22Rv1 (cell line): ENCODE results near the gene ZSWIM9.

Experiments
- ZFX ChIP-seq: fragments of 450-650 bp; IDR thresholded peaks from 2 replicates; pipeline ENCODE4 v1.6.1; 2017; ENCODE audit warnings: antibody characterized with exemption, borderline replicate concordance
- TF ChIP-seq, protein P1 (sequence below): fragments of 450-650 bp; IDR thresholded peaks from 2 replicates; pipeline ENCODE4 v1.5.1; 2017; ENCODE audit warnings: mild to moderate bottlenecking

DNA sequence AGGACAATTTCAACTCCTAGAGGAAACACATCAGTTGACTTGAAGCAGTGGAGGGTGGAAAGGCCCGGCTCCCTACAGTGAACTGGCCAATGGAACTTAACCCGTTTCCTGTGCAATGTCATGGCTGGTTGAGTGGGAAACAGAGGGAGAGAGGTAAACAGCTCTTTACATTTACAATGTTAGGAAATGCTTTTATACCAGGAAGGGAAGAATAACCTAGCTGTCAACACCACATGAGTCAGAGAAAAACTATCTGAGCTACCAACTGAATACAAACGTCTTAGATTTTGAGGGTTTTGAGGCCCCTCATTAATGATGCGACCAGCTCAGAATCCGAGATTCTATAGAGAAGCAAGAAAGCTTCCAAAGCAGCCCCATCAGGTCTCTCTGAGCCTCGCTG, 48.5 kb downstream of the ZSWIM9 start:
- TF ChIP-seq ZFX, result no peak
- TF ChIP-seq, protein P1, sequence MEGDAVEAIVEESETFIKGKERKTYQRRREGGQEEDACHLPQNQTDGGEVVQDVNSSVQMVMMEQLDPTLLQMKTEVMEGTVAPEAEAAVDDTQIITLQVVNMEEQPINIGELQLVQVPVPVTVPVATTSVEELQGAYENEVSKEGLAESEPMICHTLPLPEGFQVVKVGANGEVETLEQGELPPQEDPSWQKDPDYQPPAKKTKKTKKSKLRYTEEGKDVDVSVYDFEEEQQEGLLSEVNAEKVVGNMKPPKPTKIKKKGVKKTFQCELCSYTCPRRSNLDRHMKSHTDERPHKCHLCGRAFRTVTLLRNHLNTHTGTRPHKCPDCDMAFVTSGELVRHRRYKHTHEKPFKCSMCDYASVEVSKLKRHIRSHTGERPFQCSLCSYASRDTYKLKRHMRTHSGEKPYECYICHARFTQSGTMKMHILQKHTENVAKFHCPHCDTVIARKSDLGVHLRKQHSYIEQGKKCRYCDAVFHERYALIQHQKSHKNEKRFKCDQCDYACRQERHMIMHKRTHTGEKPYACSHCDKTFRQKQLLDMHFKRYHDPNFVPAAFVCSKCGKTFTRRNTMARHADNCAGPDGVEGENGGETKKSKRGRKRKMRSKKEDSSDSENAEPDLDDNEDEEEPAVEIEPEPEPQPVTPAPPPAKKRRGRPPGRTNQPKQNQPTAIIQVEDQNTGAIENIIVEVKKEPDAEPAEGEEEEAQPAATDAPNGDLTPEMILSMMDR, result no peak
